Measurements from ENCODE around the gene SPSB4. TPM values are rescaled to one million over a fixed set of nuclear protein-coding genes. Genes with fewer than 3 reads are reported as not detected.

SPSB4 gene
- total and polyA plus RNA-seq, 2 of the 13 experiments (the other 11 are each of a cell fraction or from before 2014, with no cell fraction given), result not detected

- no peak for DNase-seq (ENCODE audit: low spot score)
- in situ Hi-C loops (cut with HindIII; ENCODE audit: extremely low pct_ligation_motif_present, low pct_unique_long_range_greater_than_20kb) (loop anchor here (5.0 to 10.0 kb wide), 3 partner anchors 84 to 276 kb away; no protein-coding TSS in a partner anchor), intact Hi-C loops (cut with micrococcal nuclease; ENCODE audit: unreplicated experiment) (no loop called here)
- CTCF ChIA-PET (ENCODE audit: low intra/inter-chr PET ratio, low total read pairs), result interaction anchor here (1.4 to 2.5 kb wide), 4 partner anchors 85 to 293 kb away, joined by 6 to 41 read pairs (median 23); no protein-coding TSS in a partner anchor
- Histone ChIP-seq H3K4me1 (ENCODE audit: insufficient read depth, low read length) (no peaks in the 10 kb centered on the region), H3K36me3 (replicated peaks in 1 of 2; ENCODE audit: control insufficient read depth in 1 of 2, insufficient read depth in 2 of 2, low read length in 2 of 2) (no peaks in the 10 kb centered on the region), H3K79me2 (ENCODE audit: insufficient read depth, low read length) (no peaks in the 10 kb centered on the region), H3K4me2 (ENCODE audit: low read depth, low read length) (no peak overlapping the region), H3K9me3 (ENCODE audit: low read length) (no peaks in the 10 kb centered on the region), H3K27me3 (ENCODE audit: control insufficient read depth in 1 of 2, insufficient read depth in 2 of 2, low read length in 2 of 2) (peaks cover 0 to 25% of the 10 kb centered on the region in 2 experiments; a peak in 2 of 5 replicates), H3K4me3 (replicated peaks in 1 of 3; ENCODE audit: insufficient read depth in 1 of 3, low read depth in 2 of 3, low read length in 3 of 3) (no peak overlapping the region), H3K27ac (ENCODE audit: extremely low read length, insufficient read depth, low read length) (no peak overlapping the region), H2AFZ (ENCODE audit: low read length) (no peak overlapping the region), H3K9ac (ENCODE audit: insufficient read depth, low read depth, low read length) (no peak overlapping the region), H4K20me1 (ENCODE audit: insufficient read depth, low read length) (no peaks in the 10 kb centered on the region)
- no peak for FAIRE-seq
- POLR2A ChIA-PET, result no interaction called here
- BruUV-seq (replicated peaks), result no TSS peak
- 4% methylated on average over 2 of the region's 2 CpGs for WGBS (ENCODE audit: low lambda C conversion rate)
- TF ChIP-seq ZNF773 (CRISPR knock-in tag; IDR thresholded peaks at IDR 0.05; ENCODE audit: borderline replicate concordance) (no peak), EZH2 (conservative IDR thresholded peaks at IDR 0.05; ENCODE audit: low read depth, low read length) (no peak), MTF2 (CRISPR knock-in tag; IDR thresholded peaks at IDR 0.05; ENCODE audit: borderline replicate concordance) (no peak), EEA1 (CRISPR knock-in tag; IDR thresholded peaks at IDR 0.05; ENCODE audit: borderline replicate concordance) (no peak), POLR2G (IDR thresholded peaks at IDR 0.05; ENCODE audit: low read depth, low read length) (no peak), HNRNPL (IDR thresholded peaks at IDR 0.05; ENCODE audit: low read depth, low read length) (no peak), ZNF264 (CRISPR knock-in tag; IDR thresholded peaks at IDR 0.05) (no peak), ZNF598 (CRISPR knock-in tag; IDR thresholded peaks at IDR 0.05; ENCODE audit: borderline replicate concordance) (no peak), MIXL1 (CRISPR knock-in tag; IDR thresholded peaks at IDR 0.05) (no peak), ZNF282 (IDR thresholded peaks at IDR 0.05; ENCODE audit: partially characterized antibody) (no peak), MTF1 (CRISPR knock-in tag; IDR thresholded peaks at IDR 0.05) (no peak)
- ATAC-seq, result no peak
Measured at GRCh38 chr3:141191097-141191749, 140.1 kb downstream of the SPSB4 start.
